IMR-90 (cell line): Measurements from ENCODE around the gene SPATA25. TPM values are rescaled to one million over a fixed set of nuclear protein-coding genes. Genes with fewer than 3 reads are reported as not detected.
A peak's percentile ranks its signal among the peaks of the same experiment; 100 is the strongest.

ENCODE experiments used
- ATAC-seq: fragments of 200-7000 bp; cut with Tn5 transposase; 2 replicates; pipeline ENCODE4 v1.9.1; 2020; ENCODE audit warnings: low read depth, mild to moderate bottlenecking, moderate library complexity
- BruUV-seq: library from RNA; stranded (reverse); fragments of 400-500 nt; replicated peaks from 2 replicates; lab custom pipeline; 2021; lab: Mats Ljungman, UMichigan
- CTCF ChIA-PET: fragments of 300-600 bp; formaldehyde crosslinking; extraction: SDS; loops from one replicate; lab custom pipeline; 2021; ENCODE audit warnings: antibody characterized with exemption; lab: Yijun Ruan, JAX
- POLR2A ChIA-PET: fragments of 300-600 bp; sonication (Branson Sonifier 250); formaldehyde crosslinking; loops from one replicate; lab custom pipeline; 2022; ENCODE audit warnings: antibody characterized with exemption; ENCODE audit not compliant: unreplicated experiment; lab: Charles Lee
- DNase-seq: peaks from one replicate; pipeline ENCODE4 v3.0.0; 2013
- H2AFZ ChIP-seq: replicated peaks from 2 replicates; pipeline ENCODE3; 2013; ENCODE audit warnings: low read length, mild to moderate bottlenecking; ENCODE audit not compliant: poor library complexity
- H2AK5ac ChIP-seq: 2 replicates; pipeline ENCODE4 v1.6.1; 2013; ENCODE audit warnings: low read depth, low read length, inconsistent platforms
- H2AK9ac ChIP-seq: replicated peaks from 2 replicates; pipeline ENCODE3; 2013; ENCODE audit warnings: mild to moderate bottlenecking, low read depth, low read length, moderate library complexity; ENCODE audit not compliant: poor library complexity
- H2BK120ac ChIP-seq: 2 replicates; pipeline ENCODE4 v1.6.1; 2013; ENCODE audit warnings: low read depth, low read length, inconsistent platforms
- H2BK15ac ChIP-seq: 3 replicates; pipeline ENCODE4 v1.6.1; 2013; ENCODE audit warnings: low read depth, low read length, inconsistent platforms
- H2BK20ac ChIP-seq: 2 replicates; pipeline ENCODE4 v1.6.1; 2013; ENCODE audit warnings: low read depth, mild to moderate bottlenecking, inconsistent platforms, low read length, moderate library complexity
- H2BK5ac ChIP-seq: 2 replicates; pipeline ENCODE4 v1.6.1; 2013; ENCODE audit warnings: mild to moderate bottlenecking, low read depth, low read length, inconsistent platforms; ENCODE audit not compliant: poor library complexity, severe bottlenecking
- H3K14ac ChIP-seq: replicated peaks from 2 replicates; pipeline ENCODE4 v1.6.1; 2013; ENCODE audit warnings: low read depth, low read length, inconsistent platforms
- H3K18ac ChIP-seq: 2 replicates; pipeline ENCODE4 v1.6.1; 2013; ENCODE audit warnings: low read depth, low read length, control low read depth
- H3K23ac ChIP-seq: 2 replicates; pipeline ENCODE4 v1.6.1; 2013; ENCODE audit warnings: low read depth, low read length, inconsistent platforms
- H3K27ac ChIP-seq: 2 replicates; pipeline ENCODE4 v1.5.1; 2013; ENCODE audit warnings: mild to moderate bottlenecking, control low read depth, low read length; ENCODE audit not compliant: insufficient read depth
- H3K27me3 ChIP-seq: 2 replicates; pipeline ENCODE4 v1.6.1; 2013; ENCODE audit warnings: low read length; ENCODE audit not compliant: control insufficient read depth, insufficient read depth
- H3K36me3 ChIP-seq: 2 replicates; pipeline ENCODE4 v1.6.1; 2013; ENCODE audit warnings: low read length, mixed read lengths; ENCODE audit not compliant: control insufficient read depth, insufficient read depth
- H3K4ac ChIP-seq: 2 replicates; pipeline ENCODE4 v1.6.1; 2013; ENCODE audit warnings: low read depth, low read length, inconsistent platforms
- H3K4me1 ChIP-seq: 2 replicates; pipeline ENCODE4 v1.6.1; 2013; ENCODE audit warnings: low read length, mixed read lengths; ENCODE audit not compliant: control insufficient read depth, insufficient read depth
- H3K4me2 ChIP-seq: 2 replicates; pipeline ENCODE4 v1.6.1; 2013; ENCODE audit warnings: low read depth, mild to moderate bottlenecking, control low read depth, low read length, moderate library complexity
- H3K4me3 ChIP-seq: 2 replicates; pipeline ENCODE4 v1.5.1; 2013; ENCODE audit warnings: low read depth, mild to moderate bottlenecking, control low read depth, low read length, moderate library complexity; ENCODE audit not compliant: insufficient read depth
- H3K56ac ChIP-seq: 2 replicates; pipeline ENCODE4 v1.6.1; 2013; ENCODE audit warnings: low read length, inconsistent platforms; ENCODE audit not compliant: insufficient read depth; ENCODE audit errors: extremely low read depth
- H3K79me1 ChIP-seq, 2 experiments: 2 replicates each; pipeline ENCODE4 v1.6.1; 2013; ENCODE audit warnings: low read length in 2 of 2, inconsistent platforms in 1 of 2, low read depth in 1 of 2
- H3K9ac ChIP-seq: 2 replicates; pipeline ENCODE4 v1.6.1; 2013; ENCODE audit warnings: low read depth, low read length, control low read depth
- H3K9me1 ChIP-seq: 2 replicates; pipeline ENCODE4 v1.6.1; 2013; ENCODE audit warnings: low read length, inconsistent platforms; ENCODE audit not compliant: insufficient read depth
- H3K9me3 ChIP-seq: 2 replicates; pipeline ENCODE4 v1.6.1; 2013; ENCODE audit warnings: low read length; ENCODE audit not compliant: control insufficient read depth, insufficient read depth
- H4K20me1 ChIP-seq: 2 replicates; pipeline ENCODE4 v1.6.1; 2013; ENCODE audit warnings: low read length, inconsistent platforms; ENCODE audit not compliant: insufficient read depth
- H4K5ac ChIP-seq: 2 replicates; pipeline ENCODE4 v1.6.1; 2013; ENCODE audit warnings: mild to moderate bottlenecking, low read depth, low read length, control low read depth
- H4K8ac ChIP-seq, 2 experiments: 2 replicates each; pipeline ENCODE4 v1.6.1; 2013; ENCODE audit warnings: low read depth in 2 of 2, low read length in 2 of 2, control low read depth in 1 of 2, inconsistent platforms in 1 of 2
- H4K91ac ChIP-seq: 2 replicates; pipeline ENCODE4 v1.6.1; 2013; ENCODE audit warnings: low read depth, low read length, inconsistent platforms; ENCODE audit not compliant: insufficient read depth
- FOS ChIP-seq: fragments of 150-350 bp; IDR thresholded peaks from 2 replicates; pipeline ENCODE4 v1.6.1; 2016; ENCODE audit warnings: low read depth, low read length
- MAFK ChIP-seq: IDR thresholded peaks from 2 replicates; pipeline ENCODE4 v1.6.1; 2012; ENCODE audit warnings: low read depth, low read length, improper control_type of control experiment
- MXI1 ChIP-seq: IDR thresholded peaks from 2 replicates; pipeline ENCODE4 v1.6.1; 2012; ENCODE audit warnings: low read depth, mild to moderate bottlenecking, low read length, moderate library complexity, borderline replicate concordance
- NFE2L2 ChIP-seq: fragments of 150-350 bp; IDR thresholded peaks from 2 replicates; pipeline ENCODE4 v1.6.1; 2016; ENCODE audit warnings: low read depth, mild to moderate bottlenecking, low read length
- RFX5 ChIP-seq: IDR thresholded peaks from 2 replicates; pipeline ENCODE4 v1.8.0; 2012; ENCODE audit warnings: low read depth, mild to moderate bottlenecking, low read length, moderate library complexity
- WGBS, 2 experiments: methylation state at CpG; one replicate each; pipeline versions ENCODE4 v1.1.5 to v1.1.7; 2013; ENCODE audit warnings: missing lambda C conversion rate in 2 of 2; ENCODE audit not compliant: insufficient read length in 1 of 2; ENCODE audit errors: extremely low coverage in 2 of 2; 5-methylcytosine and 5-hydroxymethylcytosine counted together
- dilution Hi-C: fragments of 300-500 bp; cut with HindIII; formaldehyde crosslinking; loops from one replicate; pipeline ENCODE4 v1.14.3; 2018; ENCODE audit warnings: low sequenced_read_pairs; ENCODE audit not compliant: unreplicated experiment
- in situ Hi-C: fragments of 300-500 bp; cut with MboI; formaldehyde crosslinking; loops from 3 replicates; pipeline ENCODE4 v1.14.3; 2019; ENCODE audit warnings: low sequenced_read_pairs, inconsistent platforms, mixed read lengths
- intact Hi-C: fragments of 100-400 bp; cut with micrococcal nuclease; formaldehyde crosslinking; loops from 2 replicates; pipeline ENCODE4 v1.10.0; 2022
- polyA plus RNA-seq, 3 experiments: library from polyadenylated mRNA; depleted of rRNA; stranded (reverse); fragments of >200 nt; gene quantifications; 2 replicates each; pipeline ENCODE4 v1.2.3, GENCODE V29; 2012; ENCODE audit warnings: low replicate concordance in 1 of 3
- total RNA-seq: library from RNA; depleted of rRNA; stranded (reverse); fragments of >200 nt; gene quantifications from 2 replicates; pipeline ENCODE4 v1.2.3, GENCODE V29; 2012

SPATA25 gene
- total and polyA plus RNA-seq, 2 of the 4 experiments (the other 2 are of a cell fraction) = 0.18 to 0.36 TPM

DNA sequence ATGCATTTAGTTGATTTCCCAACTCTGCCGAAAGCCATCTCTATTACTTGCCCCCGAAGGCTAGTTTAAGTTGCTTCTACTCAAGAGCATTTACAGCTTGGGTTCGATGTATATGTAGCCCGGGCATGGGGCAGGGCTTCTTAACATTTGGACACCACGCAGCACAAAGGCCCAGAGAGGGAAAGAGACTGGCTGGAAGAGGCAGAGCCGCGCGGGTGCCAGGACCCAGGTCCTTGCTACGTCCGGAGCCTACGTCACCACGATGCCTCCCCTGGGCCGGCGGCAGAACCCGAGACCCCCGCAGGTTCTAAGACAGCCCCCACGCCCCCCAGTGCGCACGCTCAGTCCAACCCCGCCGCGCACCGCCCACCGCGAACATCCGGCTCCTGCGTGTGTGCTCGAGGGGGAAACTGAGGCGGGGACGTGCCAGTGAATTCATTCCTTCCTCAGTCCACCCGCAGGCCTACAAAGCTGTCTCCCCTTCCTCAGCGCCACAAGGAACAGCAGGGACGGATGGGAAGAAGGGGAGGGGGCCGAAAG, 46.7 kb upstream of the SPATA25 start:
- intact Hi-C loops = loop anchor here (2.0 to 10.0 kb wide), 3 partner anchors 43 to 99 kb away; partner anchors contain the start of genes ACOT8, CTSA, NEURL2 and SNX21

More for the DNA sequence above, 46.7 kb upstream of the SPATA25 start:
- peak overlapping the region; percentile 96 for H3K18ac ChIP-seq
- H3K27ac ChIP-seq = peak overlapping the region; percentile 99
- POLR2A ChIA-PET = interaction anchor here (0.9 to 1.2 kb wide), 3 partner anchors 10 to 67 kb away, joined by 3 to 4 read pairs (median 3); no protein-coding TSS in a partner anchor
- peak overlapping the region; percentile 99 for H2AFZ ChIP-seq
- peak; percentile 31 for DNase-seq
- TF ChIP-seq MAFK (no peak), FOS (no peak), RFX5 (no peak), NFE2L2 (no peak), MXI1 (no peak)
- H3K4me3 ChIP-seq = peak overlapping the region; percentile 85
- H2AK5ac ChIP-seq = peak overlapping the region; percentile 99
- 0% methylated on average over 2 of the region's 34 CpGs; no CpG with 5 or more reads in 1 of the 2 experiments for WGBS, 2 experiments
- no peaks in the 10 kb centered on the region for H3K27me3 ChIP-seq
- peak overlapping the region; percentile 89; the same call in 1 of the 3 replicates for H2BK15ac ChIP-seq
- peak overlapping the region; percentile 98 to 100 for H4K8ac ChIP-seq
- peaks cover 13% of the 10 kb centered on the region for H3K36me3 ChIP-seq
- dilution Hi-C loops = no loop called here
- H4K5ac ChIP-seq = peak overlapping the region; percentile 98
- H2BK20ac ChIP-seq = no peak overlapping the region
- H3K9ac ChIP-seq = peak overlapping the region; percentile 99
- H3K79me1 ChIP-seq = peaks cover 35 to 70% of the 10 kb centered on the region in 2 experiments
- H2BK5ac ChIP-seq = peak overlapping the region; percentile 100
- peak overlapping the region; percentile 98 for H3K56ac ChIP-seq
- peak overlapping the region; percentile 78 for H3K23ac ChIP-seq
- in situ Hi-C loops = no loop called here
- peak overlapping the region; percentile 91 for H2BK120ac ChIP-seq
- H3K9me3 ChIP-seq = no peaks in the 10 kb centered on the region
- H3K4me2 ChIP-seq = peak overlapping the region; percentile 97
- H2AK9ac ChIP-seq = peak overlapping the region; percentile 100
- peak overlapping the region; percentile 100 for H4K91ac ChIP-seq
- H3K9me1 ChIP-seq = 0 out of 2 replicates have a peak, but pooled peaks cover 4% of the 10 kb centered on the region
- peaks cover 5% of the 10 kb centered on the region for H3K4me1 ChIP-seq
- no TSS peak for BruUV-seq
- H4K20me1 ChIP-seq = peaks cover 19% of the 10 kb centered on the region
- CTCF ChIA-PET = interaction anchor here (0.8 to 1.5 kb wide), 2 partner anchors 42 to 135 kb away, joined by 3 to 6 read pairs; no protein-coding TSS in a partner anchor
- peak; percentile 12 for ATAC-seq
- peak overlapping the region; percentile 100 for H3K4ac ChIP-seq
- peak overlapping the region; percentile 99 for H3K14ac ChIP-seq
